HUES6 (cell line): ENCODE data around the gene DPYSL3.
"Not testable (repeated sequence)": the region's sequence is repeated elsewhere in the genome, so short reads cannot be mapped to it uniquely, and the experiment has no call there.

Source experiments
- H3K27ac ChIP-seq: 2 replicates; pipeline ENCODE4 v1.7.0; 2013; ENCODE audit warnings: low read depth, mild to moderate bottlenecking, low read length, inconsistent platforms
- H3K27me3 ChIP-seq: 2 replicates; pipeline ENCODE4 v1.6.1; 2013; ENCODE audit warnings: low read length; ENCODE audit not compliant: control insufficient read depth, insufficient read depth
- H3K36me3 ChIP-seq: 2 replicates; pipeline ENCODE4 v1.6.1; 2013; ENCODE audit warnings: low read length; ENCODE audit not compliant: control insufficient read depth, insufficient read depth
- H3K4me1 ChIP-seq: 2 replicates; pipeline ENCODE4 v1.6.1; 2013; ENCODE audit warnings: low read length; ENCODE audit not compliant: control insufficient read depth, insufficient read depth
- H3K4me3 ChIP-seq: 2 replicates; pipeline ENCODE4 v1.5.1; 2013; ENCODE audit warnings: low read depth, low read length
- H3K9ac ChIP-seq: one replicate; pipeline ENCODE4 v1.6.1; 2013; ENCODE audit warnings: mild to moderate bottlenecking, low read length
- H3K9me3 ChIP-seq: 2 replicates; pipeline ENCODE4 v1.6.1; 2013; ENCODE audit warnings: low read depth, low read length; ENCODE audit not compliant: control insufficient read depth, insufficient read depth

Gene DPYSL3

DNA sequence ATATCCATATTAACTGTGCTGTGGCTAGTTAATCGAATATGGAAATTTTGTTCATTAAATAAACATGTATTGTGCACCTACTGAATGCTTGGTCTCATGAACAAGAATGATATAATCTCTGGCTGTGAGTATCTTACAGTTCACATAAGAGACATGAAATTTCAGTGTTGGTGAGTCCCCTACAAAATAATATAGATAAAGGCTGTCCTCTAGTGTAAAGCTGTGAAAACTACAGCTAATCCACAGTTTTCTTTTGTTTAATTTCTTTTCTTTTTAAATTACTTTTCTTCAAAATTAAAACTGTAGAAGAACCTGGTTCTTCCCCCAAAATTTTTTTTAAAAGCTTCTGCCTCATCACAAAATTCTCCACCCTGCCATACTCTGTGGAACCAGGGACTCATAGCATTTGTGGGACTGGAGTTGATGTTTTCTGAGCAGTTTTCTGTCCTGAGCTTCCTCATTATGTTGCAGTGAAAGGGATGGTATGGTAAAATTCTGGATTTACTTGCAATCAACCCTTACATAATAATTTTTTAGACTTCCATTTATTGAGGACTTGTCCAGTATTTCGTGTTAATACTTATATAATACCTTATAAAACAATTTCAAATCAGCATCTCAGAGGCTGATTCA, 140.0 kb downstream of the DPYSL3 start:
- H3K4me3 ChIP-seq: no peak overlapping the region
- no peak overlapping the region for H3K27ac ChIP-seq
- peaks cover 14% of the 10 kb centered on the region; the same call in 1 of the 2 replicates for H3K4me1 ChIP-seq
- no peaks in the 10 kb centered on the region for H3K9me3 ChIP-seq
- no peak overlapping the region for H3K9ac ChIP-seq
- no peaks in the 10 kb centered on the region for H3K27me3 ChIP-seq
- no peaks in the 10 kb centered on the region for H3K36me3 ChIP-seq

GRCh38 chr5:147367381-147367780, 142.5 kb downstream of the DPYSL3 start:
- H3K9me3 ChIP-seq: not testable (repeated sequence)
- peaks cover 14% of the 10 kb centered on the region; the same call in 1 of the 2 replicates for H3K4me1 ChIP-seq

GRCh38 chr5:147361441-147362175, 148.3 kb downstream of the DPYSL3 start:
- Histone ChIP-seq H3K9me3 (no peaks in the 10 kb centered on the region), H3K9ac (no peak overlapping the region), H3K27ac (no peak overlapping the region), H3K27me3 (no peaks in the 10 kb centered on the region), H3K4me3 (no peak overlapping the region), H3K4me1 (no peaks in the 10 kb centered on the region; the same call in 1 of the 2 replicates), H3K36me3 (no peaks in the 10 kb centered on the region)

More at GRCh38 chr5:147367381-147367780, 142.5 kb downstream of the DPYSL3 start:
- H3K4me3 ChIP-seq, H3K36me3 ChIP-seq, H3K9ac ChIP-seq, H3K27me3 ChIP-seq, H3K27ac ChIP-seq: not testable (repeated sequence)

DNA sequence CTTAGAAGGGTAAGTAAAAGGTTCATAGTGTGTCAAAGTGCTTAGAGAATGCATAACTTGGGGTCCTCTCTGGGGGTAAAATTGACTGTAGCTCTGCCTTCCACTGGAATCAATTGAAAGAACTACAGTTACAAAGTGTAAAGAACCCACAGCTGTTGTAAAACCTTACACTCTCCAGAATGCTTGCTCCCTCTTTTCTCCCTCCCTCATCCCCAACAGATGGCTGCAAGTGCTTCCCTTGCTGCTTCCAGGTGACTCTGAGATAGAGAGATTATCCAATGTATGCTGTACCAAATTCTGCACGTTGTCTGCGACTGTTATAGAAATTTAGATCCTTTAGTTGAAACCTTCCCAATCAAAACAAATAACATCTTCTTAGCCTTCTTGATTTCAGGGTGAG, 149.1 kb downstream of the DPYSL3 start:
- no peak overlapping the region for H3K27ac ChIP-seq
- H3K27me3 ChIP-seq: no peaks in the 10 kb centered on the region
- H3K4me1 ChIP-seq: no peaks in the 10 kb centered on the region; the same call in 1 of the 2 replicates
- H3K4me3 ChIP-seq: no peak overlapping the region
- H3K36me3 ChIP-seq: no peaks in the 10 kb centered on the region
- H3K9ac ChIP-seq: no peak overlapping the region
- no peaks in the 10 kb centered on the region for H3K9me3 ChIP-seq

- Histone ChIP-seq H3K4me1 (no peaks in the 10 kb centered on the region), H3K36me3 (no peaks in the 10 kb centered on the region), H3K27ac (no peak overlapping the region), H3K27me3 (no peaks in the 10 kb centered on the region), H3K9me3 (no peaks in the 10 kb centered on the region), H3K9ac (no peak overlapping the region), H3K4me3 (no peak overlapping the region)
Observed at GRCh38 chr5:147359581-147359980, 150.3 kb downstream of the DPYSL3 start.

DNA sequence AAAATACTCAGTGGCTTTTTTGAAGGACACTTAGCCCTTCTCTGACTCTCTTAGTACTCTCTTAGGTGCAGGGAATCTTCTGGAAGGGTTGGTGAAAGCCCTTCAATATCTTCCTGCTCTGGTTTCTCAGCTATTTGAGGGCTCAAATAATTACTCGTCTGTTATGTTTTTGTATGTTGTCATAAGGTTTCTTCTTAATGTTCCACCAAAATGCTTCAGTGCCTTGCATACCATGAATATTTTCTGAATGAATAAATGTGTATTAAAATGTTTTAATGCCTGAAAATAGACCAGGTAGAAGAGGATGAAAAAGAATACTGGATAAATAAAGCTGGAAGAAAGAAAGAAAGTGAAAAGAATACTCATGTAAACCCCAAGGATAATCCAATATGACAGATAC, 150.8 kb downstream of the DPYSL3 start:
- Histone ChIP-seq H3K27me3 (no peaks in the 10 kb centered on the region), H3K9ac (no peak overlapping the region), H3K9me3 (no peaks in the 10 kb centered on the region), H3K36me3 (no peaks in the 10 kb centered on the region), H3K4me1 (no peaks in the 10 kb centered on the region), H3K4me3 (no peak overlapping the region), H3K27ac (no peak overlapping the region)

GRCh38 chr5:147349241-147349640, 160.6 kb downstream of the DPYSL3 start:
- Histone ChIP-seq H3K27me3 (no peaks in the 10 kb centered on the region), H3K9ac (no peak overlapping the region), H3K4me1 (no peaks in the 10 kb centered on the region), H3K27ac (no peak overlapping the region), H3K9me3 (no peaks in the 10 kb centered on the region), H3K36me3 (no peaks in the 10 kb centered on the region), H3K4me3 (no peak overlapping the region)

GRCh38 chr5:147348451-147348850, 161.4 kb downstream of the DPYSL3 start:
- no peaks in the 10 kb centered on the region for H3K27me3 ChIP-seq
- no peaks in the 10 kb centered on the region for H3K36me3 ChIP-seq
- no peak overlapping the region for H3K27ac ChIP-seq
- H3K4me1 ChIP-seq: no peaks in the 10 kb centered on the region
- H3K4me3 ChIP-seq: no peak overlapping the region
- H3K9ac ChIP-seq: no peak overlapping the region
- H3K9me3 ChIP-seq: no peaks in the 10 kb centered on the region

DNA sequence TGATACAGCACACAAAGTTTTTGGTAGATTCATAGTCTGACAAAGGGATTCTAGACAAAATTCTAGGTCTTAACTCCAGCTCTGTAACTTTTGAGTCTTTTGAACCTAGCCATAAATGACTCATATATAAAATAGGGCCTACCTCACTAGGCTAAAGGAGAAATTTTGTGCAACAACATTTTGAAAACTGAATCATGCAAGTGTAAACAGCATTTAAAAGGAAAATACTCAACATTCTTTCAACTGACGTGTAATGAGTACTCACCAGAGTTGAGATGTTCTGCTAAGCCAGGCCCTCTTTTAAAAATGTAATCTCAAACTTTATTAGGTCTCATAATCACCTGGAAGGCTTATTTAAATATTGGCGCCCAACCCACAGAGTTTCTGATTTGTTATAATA, 161.8 kb downstream of the DPYSL3 start:
- Histone ChIP-seq H3K4me3 (no peak overlapping the region), H3K4me1 (no peaks in the 10 kb centered on the region), H3K9ac (no peak overlapping the region), H3K36me3 (no peaks in the 10 kb centered on the region), H3K27me3 (no peaks in the 10 kb centered on the region), H3K27ac (no peak overlapping the region), H3K9me3 (no peaks in the 10 kb centered on the region)

DNA sequence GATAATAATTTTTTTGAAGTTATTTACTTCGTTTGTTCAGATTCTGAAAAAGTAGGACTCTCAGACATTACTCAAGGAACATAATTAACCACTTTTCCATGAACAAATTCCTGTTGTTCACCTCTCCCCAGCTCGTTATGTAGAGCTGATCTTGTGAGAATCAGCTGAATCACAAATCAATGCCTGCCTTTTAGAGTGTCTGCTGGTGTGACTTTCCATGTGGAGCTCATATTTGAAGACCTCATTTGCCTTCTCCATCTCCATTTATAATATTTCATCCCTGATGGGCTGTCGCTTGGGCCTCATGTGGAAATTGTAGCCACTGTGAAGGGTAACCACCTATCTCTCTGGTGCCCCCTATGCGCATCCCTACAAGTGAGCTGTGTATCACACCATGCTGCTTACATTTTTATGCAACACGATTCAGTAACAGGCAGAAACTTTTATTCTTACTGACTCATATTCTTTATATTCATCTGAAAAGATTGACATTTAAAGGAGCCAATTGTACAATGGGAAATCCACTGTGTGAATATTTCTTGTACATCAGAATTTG, 163.8 kb downstream of the DPYSL3 start:
- Histone ChIP-seq H3K9me3 (no peaks in the 10 kb centered on the region), H3K9ac (no peak overlapping the region), H3K36me3 (no peaks in the 10 kb centered on the region), H3K4me1 (no peaks in the 10 kb centered on the region), H3K4me3 (no peak overlapping the region), H3K27me3 (no peaks in the 10 kb centered on the region), H3K27ac (no peak overlapping the region)

DNA sequence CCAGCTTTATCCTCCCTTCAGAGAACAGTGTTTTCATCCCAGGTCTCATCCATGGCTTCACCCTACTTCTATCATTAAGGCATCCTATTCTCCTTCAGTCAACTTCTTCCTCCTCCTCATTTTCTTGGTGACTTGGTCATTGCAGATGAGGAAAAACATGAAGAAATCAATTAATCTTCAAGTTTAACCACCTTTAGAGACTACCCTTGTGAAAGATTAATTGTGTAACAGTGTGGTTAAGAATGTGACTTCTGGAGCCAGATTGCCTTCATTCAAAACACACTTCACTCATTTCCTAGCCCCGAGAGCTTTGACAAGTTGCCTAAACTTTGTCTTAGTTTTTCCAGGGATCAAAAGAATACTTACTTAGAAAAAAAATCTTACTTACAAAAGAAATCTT, 165.0 kb downstream of the DPYSL3 start:
- Histone ChIP-seq H3K9me3 (no peaks in the 10 kb centered on the region), H3K36me3 (no peaks in the 10 kb centered on the region), H3K27ac (no peak overlapping the region), H3K9ac (no peak overlapping the region), H3K4me1 (no peaks in the 10 kb centered on the region), H3K4me3 (no peak overlapping the region), H3K27me3 (no peaks in the 10 kb centered on the region)
